ENCODE results near the gene ARAP3.

Gene ARAP3

GRCh38 chr5:141662028-141662427, 20.0 kb downstream of the ARAP3 start:
- Histone ChIP-seq H3K4me3 (ENCODE audit: low read length) (no peak overlapping the region), H3K4me1 (ENCODE audit: control insufficient read depth, insufficient read depth, low read length) (peaks cover 5% of the 10 kb centered on the region), H3K36me3 (ENCODE audit: control insufficient read depth, insufficient read depth, low read length) (no peaks in the 10 kb centered on the region), H3K9ac (ENCODE audit: low read length) (no peak overlapping the region), H3K9me3 (ENCODE audit: control insufficient read depth, low read length) (no peaks in the 10 kb centered on the region), H3K27me3 (ENCODE audit: control insufficient read depth, insufficient read depth, low read length) (no peaks in the 10 kb centered on the region)

GRCh38 chr5:141657937-141658545, 24.0 kb downstream of the ARAP3 start:
- Histone ChIP-seq H3K4me3 (ENCODE audit: low read length) (no peak overlapping the region), H3K36me3 (ENCODE audit: control insufficient read depth, insufficient read depth, low read length) (no peaks in the 10 kb centered on the region), H3K9ac (ENCODE audit: low read length) (no peak overlapping the region), H3K9me3 (ENCODE audit: control insufficient read depth, low read length) (no peaks in the 10 kb centered on the region), H3K4me1 (ENCODE audit: control insufficient read depth, insufficient read depth, low read length) (no peaks in the 10 kb centered on the region), H3K27me3 (ENCODE audit: control insufficient read depth, insufficient read depth, low read length) (no peaks in the 10 kb centered on the region)

- Histone ChIP-seq H3K27me3 (ENCODE audit: control insufficient read depth, insufficient read depth, low read length) (no peaks in the 10 kb centered on the region), H3K36me3 (ENCODE audit: control insufficient read depth, insufficient read depth, low read length) (no peaks in the 10 kb centered on the region), H3K4me1 (ENCODE audit: control insufficient read depth, insufficient read depth, low read length) (no peaks in the 10 kb centered on the region), H3K9ac (ENCODE audit: low read length) (no peak overlapping the region), H3K4me3 (ENCODE audit: low read length) (no peak overlapping the region), H3K9me3 (ENCODE audit: control insufficient read depth, low read length) (no peaks in the 10 kb centered on the region)
Measured at GRCh38 chr5:141657404-141657803, 24.6 kb downstream of the ARAP3 start.

- Histone ChIP-seq H3K4me3 (ENCODE audit: low read length) (no peak overlapping the region), H3K9me3 (ENCODE audit: control insufficient read depth, low read length) (no peaks in the 10 kb centered on the region), H3K4me1 (ENCODE audit: control insufficient read depth, insufficient read depth, low read length) (peaks cover 4% of the 10 kb centered on the region), H3K27me3 (ENCODE audit: control insufficient read depth, insufficient read depth, low read length) (no peaks in the 10 kb centered on the region), H3K9ac (ENCODE audit: low read length) (no peak overlapping the region), H3K36me3 (ENCODE audit: control insufficient read depth, insufficient read depth, low read length) (no peaks in the 10 kb centered on the region)
Measured at GRCh38 chr5:141656396-141656795, 25.6 kb downstream of the ARAP3 start.

GRCh38 chr5:141655020-141655419, 27.0 kb downstream of the ARAP3 start:
- peaks cover 12% of the 10 kb centered on the region for H3K4me1 ChIP-seq (ENCODE audit: control insufficient read depth, insufficient read depth, low read length)
- no peaks in the 10 kb centered on the region for H3K27me3 ChIP-seq (ENCODE audit: control insufficient read depth, insufficient read depth, low read length)
- no peak overlapping the region for H3K4me3 ChIP-seq (ENCODE audit: low read length)
- H3K9me3 ChIP-seq (ENCODE audit: control insufficient read depth, low read length): no peaks in the 10 kb centered on the region
- no peaks in the 10 kb centered on the region for H3K36me3 ChIP-seq (ENCODE audit: control insufficient read depth, insufficient read depth, low read length)
- H3K9ac ChIP-seq (ENCODE audit: low read length): no peak overlapping the region

GRCh38 chr5:141654298-141654697, 27.7 kb downstream of the ARAP3 start:
- no peaks in the 10 kb centered on the region for H3K9me3 ChIP-seq (ENCODE audit: control insufficient read depth, low read length)
- H3K36me3 ChIP-seq (ENCODE audit: control insufficient read depth, insufficient read depth, low read length): no peaks in the 10 kb centered on the region
- peaks cover 12% of the 10 kb centered on the region for H3K4me1 ChIP-seq (ENCODE audit: control insufficient read depth, insufficient read depth, low read length)
- no peaks in the 10 kb centered on the region for H3K27me3 ChIP-seq (ENCODE audit: control insufficient read depth, insufficient read depth, low read length)
- no peak overlapping the region for H3K9ac ChIP-seq (ENCODE audit: low read length)
- H3K4me3 ChIP-seq (ENCODE audit: low read length): no peak overlapping the region

- Histone ChIP-seq H3K36me3 (ENCODE audit: control insufficient read depth, insufficient read depth, low read length) (no peaks in the 10 kb centered on the region), H3K9ac (ENCODE audit: low read length) (peak overlapping the region; percentile 74), H3K9me3 (ENCODE audit: control insufficient read depth, low read length) (no peaks in the 10 kb centered on the region), H3K4me3 (ENCODE audit: low read length) (peak overlapping the region; percentile 62), H3K27me3 (ENCODE audit: control insufficient read depth, insufficient read depth, low read length) (no peaks in the 10 kb centered on the region), H3K4me1 (ENCODE audit: control insufficient read depth, insufficient read depth, low read length) (peaks cover 12% of the 10 kb centered on the region)
Measured at GRCh38 chr5:141651728-141652105, 30.3 kb downstream of the ARAP3 start.

GRCh38 chr5:141650851-141651727, 30.9 kb downstream of the ARAP3 start, which contains the start of gene FCHSD1:
FCHSD1 (minus strand) TSS chr5:141651418; CDS start chr5:141651368, 50 bp downstream.
- Histone ChIP-seq H3K9ac (ENCODE audit: low read length) (peak within 1 kb of the TSS; percentile 74), H3K27me3 (ENCODE audit: control insufficient read depth, insufficient read depth, low read length) (no peaks in the 10 kb centered on the region), H3K4me3 (ENCODE audit: low read length) (peak within 1 kb of the TSS; percentile 62), H3K36me3 (ENCODE audit: control insufficient read depth, insufficient read depth, low read length) (no peaks in the 10 kb centered on the region), H3K9me3 (ENCODE audit: control insufficient read depth, low read length) (no peaks in the 10 kb centered on the region), H3K4me1 (ENCODE audit: control insufficient read depth, insufficient read depth, low read length) (peaks cover 12% of the 10 kb centered on the region)

- Histone ChIP-seq H3K4me3 (ENCODE audit: low read length) (no peak overlapping the region), H3K36me3 (ENCODE audit: control insufficient read depth, insufficient read depth, low read length) (no peaks in the 10 kb centered on the region), H3K4me1 (ENCODE audit: control insufficient read depth, insufficient read depth, low read length) (peaks cover 12% of the 10 kb centered on the region), H3K9ac (ENCODE audit: low read length) (no peak overlapping the region), H3K27me3 (ENCODE audit: control insufficient read depth, insufficient read depth, low read length) (no peaks in the 10 kb centered on the region), H3K9me3 (ENCODE audit: control insufficient read depth, low read length) (no peaks in the 10 kb centered on the region)
Measured at GRCh38 chr5:141649972-141650371, 32.1 kb downstream of the ARAP3 start.

- no peak overlapping the region for H3K4me3 ChIP-seq (ENCODE audit: low read length)
- H3K36me3 ChIP-seq (ENCODE audit: control insufficient read depth, insufficient read depth, low read length): no peaks in the 10 kb centered on the region
- no peak overlapping the region for H3K9ac ChIP-seq (ENCODE audit: low read length)
- H3K4me1 ChIP-seq (ENCODE audit: control insufficient read depth, insufficient read depth, low read length): peaks cover 12% of the 10 kb centered on the region
- no peaks in the 10 kb centered on the region for H3K27me3 ChIP-seq (ENCODE audit: control insufficient read depth, insufficient read depth, low read length)
- H3K9me3 ChIP-seq (ENCODE audit: control insufficient read depth, low read length): no peaks in the 10 kb centered on the region
Measured at GRCh38 chr5:141649056-141649688, 32.9 kb downstream of the ARAP3 start.

- Histone ChIP-seq H3K9me3 (ENCODE audit: control insufficient read depth, low read length) (no peaks in the 10 kb centered on the region), H3K36me3 (ENCODE audit: control insufficient read depth, insufficient read depth, low read length) (no peaks in the 10 kb centered on the region), H3K4me3 (ENCODE audit: low read length) (no peak overlapping the region), H3K27me3 (ENCODE audit: control insufficient read depth, insufficient read depth, low read length) (no peaks in the 10 kb centered on the region), H3K4me1 (ENCODE audit: control insufficient read depth, insufficient read depth, low read length) (peaks cover 12% of the 10 kb centered on the region), H3K9ac (ENCODE audit: low read length) (no peak overlapping the region)
Measured at GRCh38 chr5:141647851-141648250, 34.2 kb downstream of the ARAP3 start.

GRCh38 chr5:141647242-141647641, 34.8 kb downstream of the ARAP3 start:
- H3K4me1 ChIP-seq (ENCODE audit: control insufficient read depth, insufficient read depth, low read length): peaks cover 12% of the 10 kb centered on the region
- no peak overlapping the region for H3K4me3 ChIP-seq (ENCODE audit: low read length)
- H3K36me3 ChIP-seq (ENCODE audit: control insufficient read depth, insufficient read depth, low read length): no peaks in the 10 kb centered on the region

More at GRCh38 chr5:141647242-141647641, 34.8 kb downstream of the ARAP3 start:
- H3K9me3 ChIP-seq (ENCODE audit: control insufficient read depth, low read length): no peaks in the 10 kb centered on the region
- no peak overlapping the region for H3K9ac ChIP-seq (ENCODE audit: low read length)
- no peaks in the 10 kb centered on the region for H3K27me3 ChIP-seq (ENCODE audit: control insufficient read depth, insufficient read depth, low read length)
